NT2/D1 (cell line): ENCODE data around the gene PPOX.

Source experiments
- SUZ12 ChIP-seq: IDR thresholded peaks from 2 replicates; pipeline ENCODE4 v1.6.1; 2011; ENCODE audit not compliant: insufficient read length, insufficient read depth; ENCODE audit errors: extremely low read depth
- YY1 ChIP-seq: IDR thresholded peaks from 2 replicates; pipeline ENCODE4 v1.6.1; 2011; ENCODE audit not compliant: insufficient read length, insufficient read depth
- ZNF274 ChIP-seq: IDR thresholded peaks from 2 replicates; pipeline ENCODE4 v1.6.1; 2011; ENCODE audit warnings: mild to moderate bottlenecking, low read depth, low read length

DNA sequence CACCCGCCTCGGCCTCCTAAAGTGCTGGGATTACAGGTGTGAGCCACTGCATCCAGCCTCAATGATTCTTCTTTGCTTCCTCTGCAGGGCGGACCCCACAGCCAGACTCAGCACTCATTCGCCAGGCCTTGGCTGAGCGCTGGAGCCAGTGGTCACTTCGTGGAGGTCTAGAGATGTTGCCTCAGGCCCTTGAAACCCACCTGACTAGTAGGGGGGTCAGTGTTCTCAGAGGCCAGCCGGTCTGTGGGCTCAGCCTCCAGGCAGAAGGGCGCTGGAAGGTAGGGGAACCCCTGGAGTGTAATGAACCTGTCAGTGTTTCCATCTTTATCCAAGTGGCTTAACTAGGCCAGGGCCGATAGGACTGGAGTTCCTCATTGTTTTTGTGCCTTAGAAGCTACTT lies 2.7 kb downstream of the PPOX start:
- TF ChIP-seq YY1 (no peak), ZNF274 (no peak), SUZ12 (no peak)
